ENCODE data around the gene ATG7. TPM values are rescaled to one million over a fixed set of nuclear protein-coding genes. Genes with fewer than 3 reads are reported as not detected.

ATG7 gene
- total RNA-seq, 1 donor from 2014 or later = 53.4 TPM

GRCh38 chr3:11554236-11554610 is 282.0 kb downstream of the ATG7 start:
- H3K4me3 ChIP-seq (ENCODE audit: low read depth, low read length) = no peak overlapping the region
- no peak for TF ChIP-seq CTCF (IDR thresholded peaks at IDR 0.05; ENCODE audit: insufficient read depth, low read length, severe bottlenecking)
- DNase-seq (ENCODE audit: low read depth) (no peak), FAIRE-seq (no peak)
- peaks cover 15% of the 10 kb centered on the region for H3K36me3 ChIP-seq (ENCODE audit: control insufficient read depth, insufficient read depth, low read length)
- H3K27me3 ChIP-seq (ENCODE audit: control insufficient read depth, insufficient read depth, low read length) = no peaks in the 10 kb centered on the region

- peaks cover 15% of the 10 kb centered on the region for H3K36me3 ChIP-seq (ENCODE audit: control insufficient read depth, insufficient read depth, low read length)
- no peak for TF ChIP-seq CTCF (IDR thresholded peaks at IDR 0.05; ENCODE audit: insufficient read depth, low read length, severe bottlenecking)
- FAIRE-seq = no peak
Observed at GRCh38 chr3:11554666-11555065, 282.5 kb downstream of the ATG7 start.

DNA sequence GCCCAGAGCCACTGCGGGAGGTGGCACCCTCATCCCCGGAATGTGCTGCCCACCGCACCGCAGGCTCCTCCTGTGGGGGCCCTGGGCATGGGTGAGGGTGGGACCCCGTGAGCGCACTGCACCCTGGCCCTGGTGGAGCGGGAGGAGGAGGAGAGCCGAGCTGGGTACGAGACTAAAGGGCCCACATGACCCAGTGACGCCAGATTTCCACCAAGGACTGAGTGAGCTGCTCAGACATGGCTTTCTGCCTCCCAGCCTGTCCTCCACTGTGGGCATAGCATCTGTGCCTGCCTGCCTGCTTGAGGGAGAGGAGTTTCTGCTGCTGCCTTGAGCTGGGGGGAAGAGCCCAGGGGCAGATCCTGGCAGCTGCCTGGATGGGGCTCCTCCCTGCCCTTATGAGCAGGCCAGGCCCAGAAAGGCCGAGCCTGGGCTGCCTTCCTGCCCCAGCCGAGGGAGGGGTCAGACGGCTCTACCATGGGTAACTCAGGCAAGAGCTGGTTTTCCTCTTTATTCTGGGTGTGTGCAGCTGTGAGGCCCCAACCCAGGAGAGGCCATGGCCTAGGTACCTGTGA is 283.1 kb downstream of the ATG7 start:
- no peak overlapping the region for H3K4me3 ChIP-seq (ENCODE audit: low read depth, low read length)
- DNase-seq (ENCODE audit: low read depth) (no peak), FAIRE-seq (no peak)

More at GRCh38 chr3:11554666-11555065, 282.5 kb downstream of the ATG7 start:
- no peak for DNase-seq (ENCODE audit: low read depth)
- Histone ChIP-seq H3K27me3 (ENCODE audit: control insufficient read depth, insufficient read depth, low read length) (no peaks in the 10 kb centered on the region), H3K4me3 (ENCODE audit: low read depth, low read length) (no peak overlapping the region)

DNA sequence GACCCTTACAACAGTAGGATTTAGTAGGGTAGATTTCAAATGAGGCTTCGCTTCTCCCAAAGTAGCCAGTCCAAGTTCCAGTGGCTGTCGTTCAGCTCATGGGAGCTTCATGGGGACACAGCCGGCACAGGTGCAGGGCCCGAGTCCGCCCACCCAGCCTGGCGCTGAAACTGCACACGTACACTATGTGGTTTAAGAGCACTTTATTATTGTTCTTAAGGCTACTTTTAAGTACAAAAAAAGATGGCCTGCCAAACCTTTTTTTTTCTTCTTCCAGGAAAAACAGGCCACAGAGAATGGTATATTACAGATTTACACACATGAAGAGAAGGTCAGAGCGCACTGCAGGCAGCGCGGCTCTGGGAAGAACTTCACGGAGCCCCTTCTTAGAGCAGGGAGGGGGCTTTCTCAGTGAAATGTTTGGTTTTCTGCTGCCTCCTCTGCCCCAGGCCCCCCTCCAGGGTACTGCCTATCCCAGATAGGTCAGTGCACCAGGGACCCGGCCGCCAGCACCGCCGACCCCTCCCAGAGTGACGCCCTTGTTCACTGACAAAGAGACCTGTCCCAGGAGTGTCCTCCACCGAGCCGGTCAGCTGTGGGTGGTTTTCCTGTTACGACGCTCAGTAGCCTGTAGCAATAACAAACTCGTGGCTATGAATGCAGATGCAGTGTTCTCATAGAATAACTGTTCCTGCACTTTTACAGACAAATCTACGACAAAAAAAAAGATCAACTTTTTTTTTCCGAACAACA is 283.9 kb downstream of the ATG7 start:
- TF ChIP-seq CTCF (IDR thresholded peaks at IDR 0.05; ENCODE audit: insufficient read depth, low read length, severe bottlenecking) = no peak
- FAIRE-seq (no peak), DNase-seq (ENCODE audit: low read depth) (no peak)
- H3K36me3 ChIP-seq (ENCODE audit: control insufficient read depth, insufficient read depth, low read length) = peaks cover 21% of the 10 kb centered on the region
- no peaks in the 10 kb centered on the region for H3K27me3 ChIP-seq (ENCODE audit: control insufficient read depth, insufficient read depth, low read length)
- H3K4me3 ChIP-seq (ENCODE audit: low read depth, low read length) = no peak overlapping the region

More for the DNA sequence above, 283.1 kb downstream of the ATG7 start:
- TF ChIP-seq CTCF (IDR thresholded peaks at IDR 0.05; ENCODE audit: insufficient read depth, low read length, severe bottlenecking) = no peak
- H3K36me3 ChIP-seq (ENCODE audit: control insufficient read depth, insufficient read depth, low read length) = peaks cover 16% of the 10 kb centered on the region
- no peaks in the 10 kb centered on the region for H3K27me3 ChIP-seq (ENCODE audit: control insufficient read depth, insufficient read depth, low read length)

DNA sequence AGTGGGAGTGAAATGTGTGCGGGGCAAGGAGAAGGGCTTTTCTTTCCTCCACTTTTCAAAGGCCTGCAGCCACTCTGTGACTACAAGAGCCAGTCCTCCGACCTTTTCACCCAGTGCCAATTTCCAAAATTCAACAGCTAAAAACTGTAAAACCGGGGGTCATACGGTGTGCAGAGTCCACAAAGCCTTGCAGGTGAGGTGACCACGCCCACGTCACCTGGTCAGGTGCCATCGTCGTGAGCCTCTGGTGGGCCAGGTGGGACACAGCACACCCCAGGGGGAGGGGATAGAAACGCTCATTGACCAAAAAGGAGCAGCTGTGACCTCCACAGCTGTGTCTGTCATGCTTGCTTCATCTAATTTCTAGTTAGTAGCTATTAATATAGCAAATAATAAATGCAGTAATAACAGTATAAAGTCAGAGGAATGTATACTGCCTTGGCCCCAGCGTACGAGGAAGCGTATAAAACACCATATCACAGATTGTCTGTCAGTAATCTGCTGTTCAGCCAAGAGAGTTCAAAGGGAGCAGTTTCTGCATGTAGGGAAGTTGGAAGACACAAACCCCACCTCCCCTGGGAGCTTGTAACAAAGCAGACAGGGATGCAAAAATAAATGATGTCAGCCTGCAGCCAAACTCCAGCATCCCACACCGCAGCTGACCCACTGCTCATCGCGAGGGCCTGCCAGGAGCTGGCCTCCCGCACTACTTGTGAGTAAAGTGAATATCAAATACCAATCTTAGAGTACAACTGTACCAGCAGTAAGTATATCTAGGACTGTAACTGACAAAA is 284.9 kb downstream of the ATG7 start:
- TF ChIP-seq CTCF (IDR thresholded peaks at IDR 0.05; ENCODE audit: insufficient read depth, low read length, severe bottlenecking) = no peak
- no peak for FAIRE-seq
- no peak for DNase-seq (ENCODE audit: low read depth)
- Histone ChIP-seq H3K4me3 (ENCODE audit: low read depth, low read length) (no peak overlapping the region), H3K36me3 (ENCODE audit: control insufficient read depth, insufficient read depth, low read length) (peaks cover 24% of the 10 kb centered on the region), H3K27me3 (ENCODE audit: control insufficient read depth, insufficient read depth, low read length) (no peaks in the 10 kb centered on the region)
